IgD-negative memory B cell (primary cell): ENCODE data around the gene ZNF580. TPM values are rescaled to one million over a fixed set of nuclear protein-coding genes. Genes with fewer than 3 reads are reported as not detected.

Experiments used
- H3K27ac Mint-ChIP-seq, 3 donors: one replicate each; pipeline ENCODE4 v1.8.0; 2020 to 2022; ENCODE audit warnings: mild to moderate bottlenecking in 3 of 3, mixed read lengths in 3 of 3, moderate library complexity in 1 of 3
- H3K27me3 Mint-ChIP-seq: one replicate; pipeline ENCODE4 v1.8.0; 2021; ENCODE audit warnings: mixed read lengths
- H3K36me3 Mint-ChIP-seq: one replicate; pipeline ENCODE4 v1.8.0; 2020; ENCODE audit warnings: mild to moderate bottlenecking, mixed read lengths
- H3K4me1 Mint-ChIP-seq, 3 donors: one replicate each; pipeline ENCODE4 v1.8.0; 2020 to 2022; ENCODE audit warnings: mixed read lengths in 3 of 3, mild to moderate bottlenecking in 1 of 3
- H3K4me3 Mint-ChIP-seq, 4 donors: one replicate each; pipeline ENCODE4 v1.8.0; 2020 to 2022; ENCODE audit warnings: mild to moderate bottlenecking in 4 of 4, mixed read lengths in 4 of 4, moderate library complexity in 3 of 4
- H3K9me3 Mint-ChIP-seq, 3 donors: one replicate each; pipeline ENCODE4 v1.8.0; 2020 to 2021; ENCODE audit warnings: mixed read lengths in 3 of 3, mild to moderate bottlenecking in 1 of 3
- polyA plus RNA-seq: library from polyadenylated mRNA; unstranded; fragments of 300-500 nt; fragmentation: Illumina TruSeq; gene quantifications from one replicate; pipeline ENCODE4 v1.2.3, GENCODE V29; 2021

The ZNF580 gene
- polyA plus RNA-seq, 1 donor from 2014 or later, result 38.4 TPM

DNA sequence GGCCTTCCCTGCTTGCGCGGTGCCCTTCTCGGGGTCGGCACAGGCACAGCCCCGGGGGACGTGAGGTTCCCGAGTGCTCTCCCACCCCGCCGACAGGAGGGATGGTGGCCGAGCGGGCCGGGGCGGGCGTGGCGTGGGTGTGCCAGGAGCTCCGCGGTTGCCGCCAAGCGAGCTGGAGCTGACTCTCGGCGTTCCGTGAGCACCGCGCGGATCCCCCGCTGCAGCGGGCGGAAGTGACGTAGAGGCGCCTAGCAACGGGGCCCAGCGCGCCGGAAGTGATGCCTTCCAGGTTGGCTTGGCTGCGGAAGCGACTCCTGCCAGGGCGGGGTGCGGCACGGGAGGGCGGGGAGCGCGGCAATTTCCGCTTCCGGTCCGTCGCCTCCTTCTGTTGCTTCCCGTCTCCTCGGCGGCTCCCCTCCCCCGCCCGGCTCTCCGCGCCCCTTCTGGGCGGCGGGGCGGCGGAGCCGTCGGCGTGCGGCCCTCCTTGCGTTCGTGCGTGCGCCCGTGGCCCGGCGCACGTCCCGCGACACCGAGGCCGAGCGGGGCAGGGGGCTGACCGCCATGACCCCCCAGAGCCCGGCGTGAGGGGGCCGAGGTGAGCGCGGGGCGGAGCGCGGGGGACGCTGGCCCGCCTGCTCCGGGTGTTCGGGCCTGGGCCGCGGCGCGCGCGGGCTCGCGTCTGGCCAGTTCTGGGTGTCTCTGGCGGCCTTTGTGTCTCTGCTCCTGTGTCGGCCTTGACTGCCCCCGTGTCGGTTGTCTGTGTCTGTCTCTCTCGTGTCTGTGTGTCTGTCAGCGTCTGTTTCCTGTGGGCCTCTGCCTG is 34.2 kb downstream of the ZNF580 start, which contains the start of gene EPN1:
TSS of gene EPN1 (plus strand) at position 386 of the 820 bp plus-strand sequence. CDS start 3,402 bp downstream, outside the sequence.
- peaks cover 5% of the 10 kb centered on the region for H3K36me3 Mint-ChIP-seq
- peak within 1 kb of the TSS; percentile 91 to 98 (median 97) for H3K4me3 Mint-ChIP-seq
- H3K27me3 Mint-ChIP-seq, result peaks cover 2% of the 10 kb centered on the region
- H3K9me3 Mint-ChIP-seq, result no peaks in the 10 kb centered on the region
- H3K27ac Mint-ChIP-seq, result peak within 1 kb of the TSS; percentile 96 to 99 (median 98)
- peaks cover 40 to 53% (median 45%) of the 10 kb centered on the region in 3 donors for H3K4me1 Mint-ChIP-seq

DNA sequence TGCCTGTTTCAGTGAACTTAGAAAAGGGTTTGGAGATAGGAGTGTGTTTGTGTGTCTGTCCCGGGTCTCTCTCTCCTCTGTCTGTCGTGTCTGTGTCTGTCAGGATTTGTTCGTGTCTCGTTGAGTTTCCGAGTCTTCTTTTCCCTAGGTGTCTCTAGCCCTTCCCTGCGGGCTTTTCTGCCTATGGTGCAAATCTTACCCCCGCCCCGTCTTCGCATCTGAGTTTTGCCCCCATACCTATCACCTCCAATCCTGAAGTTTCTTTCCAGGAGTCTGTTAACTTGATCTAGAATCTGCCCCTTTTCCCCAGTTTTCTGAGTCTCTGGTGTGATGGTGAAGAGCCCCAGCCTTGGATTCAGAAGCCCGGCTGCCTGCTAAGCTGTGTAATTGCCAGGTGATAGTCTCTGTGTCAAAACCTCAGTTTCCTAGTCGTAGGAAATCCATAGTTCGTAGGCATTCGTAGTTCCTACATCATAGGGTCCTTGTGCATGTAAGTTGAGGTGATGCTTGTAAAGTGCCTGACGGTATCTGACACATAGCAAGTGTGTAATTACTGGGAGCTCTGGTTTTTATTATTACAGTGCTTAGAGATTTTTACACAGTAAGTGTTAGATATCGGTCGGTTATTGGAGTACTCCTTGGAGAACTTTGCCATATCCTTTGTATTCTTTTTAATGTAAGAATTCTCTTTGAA is 35.0 kb downstream of the ZNF580 start:
- Mint-ChIP-seq H3K9me3 (no peaks in the 10 kb centered on the region), H3K4me3 (peak overlapping the region; percentile 91 to 98 (median 97)), H3K36me3 (peaks cover 5% of the 10 kb centered on the region), H3K4me1 (peaks cover 41 to 54% (median 45%) of the 10 kb centered on the region in 3 donors), H3K27ac (peak overlapping the region; percentile 98 to 99 (median 99)), H3K27me3 (peaks cover 2% of the 10 kb centered on the region)

DNA sequence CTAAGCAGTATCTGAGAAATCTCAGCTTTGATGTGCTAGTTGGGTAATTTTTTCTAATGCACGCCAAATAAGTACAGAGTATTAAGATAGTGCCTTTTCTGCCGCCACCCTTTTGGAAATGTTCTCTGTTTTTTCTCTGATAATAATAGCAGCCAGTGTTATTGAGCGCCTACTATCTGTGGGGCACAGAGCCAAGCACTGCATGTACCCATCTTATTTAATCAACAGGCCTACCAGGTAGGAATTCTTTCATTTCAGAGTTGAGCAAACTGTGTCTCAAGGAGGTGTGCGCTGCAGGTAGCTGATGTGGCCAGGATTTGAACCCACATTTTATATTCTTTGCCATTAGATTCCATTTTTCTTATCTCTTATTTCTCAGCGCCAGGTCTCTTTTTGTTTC is 35.6 kb downstream of the ZNF580 start:
- Mint-ChIP-seq H3K27me3 (peaks cover 2% of the 10 kb centered on the region), H3K36me3 (peaks cover 5% of the 10 kb centered on the region), H3K27ac (peak overlapping the region; percentile 98 to 99 (median 99))

GRCh38 chr19:55676889-55677505 is 36.2 kb downstream of the ZNF580 start:
- peak overlapping the region; percentile 91 to 98 (median 97) for H3K4me3 Mint-ChIP-seq
- peaks cover 38 to 48% (median 45%) of the 10 kb centered on the region in 3 donors for H3K4me1 Mint-ChIP-seq
- peaks cover 5% of the 10 kb centered on the region for H3K36me3 Mint-ChIP-seq
- peaks cover 2% of the 10 kb centered on the region for H3K27me3 Mint-ChIP-seq
- H3K27ac Mint-ChIP-seq, result peak overlapping the region; percentile 98 to 99 (median 99)
- H3K9me3 Mint-ChIP-seq, result no peaks in the 10 kb centered on the region

More for the DNA sequence above, 35.6 kb downstream of the ZNF580 start:
- no peaks in the 10 kb centered on the region for H3K9me3 Mint-ChIP-seq
- H3K4me1 Mint-ChIP-seq, result peaks cover 40 to 50% (median 45%) of the 10 kb centered on the region in 3 donors
- H3K4me3 Mint-ChIP-seq, result peak overlapping the region; percentile 91 to 98 (median 97)

DNA sequence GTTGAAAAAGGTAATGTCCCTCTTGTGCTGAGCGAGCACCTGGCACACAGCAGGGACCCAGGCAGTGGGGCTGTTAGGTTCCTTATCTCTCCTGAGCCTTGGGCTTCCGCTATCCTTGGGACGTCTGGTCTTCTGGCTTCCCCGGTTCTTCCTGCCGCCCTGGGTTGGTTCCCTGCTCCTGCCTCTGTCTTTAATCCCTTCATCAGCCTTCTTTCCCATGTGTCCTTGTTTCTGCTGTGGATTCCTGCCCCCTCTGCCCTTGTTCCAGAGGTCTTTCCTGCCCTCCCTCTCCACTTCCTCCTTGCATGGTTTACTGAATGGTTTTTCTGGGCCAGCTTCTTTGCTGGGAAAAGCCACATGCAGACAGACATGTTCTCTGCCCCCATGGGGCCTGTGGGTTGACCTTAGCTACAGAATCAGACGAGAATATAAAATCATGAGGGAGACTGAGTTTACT is 36.8 kb downstream of the ZNF580 start:
- Mint-ChIP-seq H3K27ac (peak overlapping the region; percentile 93 to 99 (median 98)), H3K27me3 (peaks cover 2% of the 10 kb centered on the region), H3K4me1 (peaks cover 35 to 46% (median 40%) of the 10 kb centered on the region in 3 donors), H3K9me3 (no peaks in the 10 kb centered on the region), H3K4me3 (peak overlapping the region; percentile 91 to 98 (median 97)), H3K36me3 (peaks cover 5% of the 10 kb centered on the region)

DNA sequence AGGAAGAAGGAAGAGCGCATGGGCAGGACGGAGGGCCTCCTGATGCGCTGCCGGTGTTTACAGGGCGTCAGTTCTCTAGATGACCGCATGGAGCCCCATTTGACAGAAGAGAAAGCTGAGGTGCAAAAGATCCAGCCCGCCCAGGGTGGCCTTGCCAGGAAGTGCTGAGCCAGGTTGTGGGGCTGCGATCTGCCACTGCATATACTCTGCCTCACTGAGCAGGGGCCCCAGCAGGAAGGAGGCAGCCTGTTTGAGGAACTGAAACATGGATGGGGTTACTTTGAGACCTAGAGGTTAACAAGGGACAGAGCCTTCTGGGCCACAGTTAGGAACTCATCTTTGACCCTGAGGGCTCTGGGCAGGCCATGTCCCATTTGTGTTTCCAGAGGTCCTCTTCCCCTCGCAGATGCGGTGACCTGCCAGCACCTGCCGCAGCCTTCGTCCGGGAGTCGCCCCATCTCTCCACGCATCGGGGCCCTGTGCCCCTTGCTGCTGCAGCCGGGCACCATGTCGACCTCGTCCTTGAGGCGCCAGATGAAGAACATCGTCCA is 37.4 kb downstream of the ZNF580 start:
- peaks cover 6% of the 10 kb centered on the region for H3K36me3 Mint-ChIP-seq
- peak overlapping the region; percentile 93 to 99 (median 98) for H3K27ac Mint-ChIP-seq
- peak overlapping the region; percentile 91 to 98 (median 97) for H3K4me3 Mint-ChIP-seq
- H3K27me3 Mint-ChIP-seq, result peaks cover 2% of the 10 kb centered on the region
- peaks cover 35 to 46% (median 40%) of the 10 kb centered on the region in 3 donors for H3K4me1 Mint-ChIP-seq
- no peaks in the 10 kb centered on the region for H3K9me3 Mint-ChIP-seq

DNA sequence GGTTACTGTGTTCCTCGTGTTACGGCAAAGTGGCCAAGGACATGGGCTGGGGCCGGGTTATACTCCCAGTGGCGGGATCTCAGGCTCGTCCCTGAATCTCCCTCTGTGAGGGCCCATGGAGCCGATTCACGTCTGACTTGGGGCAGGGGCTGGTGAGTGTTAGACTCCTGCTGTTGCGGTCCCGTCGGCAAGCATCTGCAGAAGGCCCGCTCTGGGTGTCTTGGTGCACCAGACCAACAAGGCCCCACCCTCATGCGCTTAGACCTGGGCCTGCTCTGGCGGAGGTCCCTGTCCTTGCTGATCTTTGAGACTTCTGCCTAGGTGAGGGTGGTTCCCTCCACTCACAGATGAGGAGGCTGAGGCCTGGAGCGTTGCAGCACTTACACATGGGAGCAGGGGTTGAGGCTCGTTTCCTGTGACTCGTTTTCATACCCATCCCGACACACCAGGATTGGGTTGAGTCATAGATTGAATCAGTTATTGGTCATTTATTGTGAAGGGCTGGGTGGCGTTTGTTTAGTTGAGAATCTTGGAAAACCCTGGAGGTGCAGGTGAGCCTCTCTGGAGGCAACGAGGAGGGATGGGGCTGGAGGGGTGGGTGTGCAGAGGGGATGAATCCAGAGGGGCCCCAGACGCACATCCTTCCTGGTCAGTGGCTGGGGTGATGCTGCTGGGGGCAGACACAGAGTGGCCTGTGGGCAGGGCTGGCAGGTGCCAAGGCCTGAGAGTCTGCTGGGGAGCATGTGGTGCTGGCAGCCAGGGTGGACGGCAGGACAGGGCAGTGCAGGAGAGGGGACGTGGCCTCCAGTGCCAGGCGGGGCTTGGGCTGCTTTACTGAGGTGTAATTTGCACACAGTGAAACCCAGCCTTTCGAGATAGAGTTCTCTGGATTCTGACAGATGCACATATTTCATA is 38.8 kb downstream of the ZNF580 start:
- H3K4me1 Mint-ChIP-seq, result peaks cover 37 to 49% (median 40%) of the 10 kb centered on the region in 3 donors

GRCh38 chr19:55680339-55681130 is 39.7 kb downstream of the ZNF580 start:
- H3K4me3 Mint-ChIP-seq, result peak overlapping the region in 2 of 4 donors; percentile 12 to 37

More for the DNA sequence above, 38.8 kb downstream of the ZNF580 start:
- Mint-ChIP-seq H3K27ac (peak overlapping the region; percentile 93 to 99 (median 98)), H3K27me3 (peaks cover 2% of the 10 kb centered on the region), H3K36me3 (peaks cover 6% of the 10 kb centered on the region), H3K9me3 (no peaks in the 10 kb centered on the region), H3K4me3 (peak overlapping the region in 2 of 4 donors; percentile 84 to 91)

GRCh38 chr19:55681131-55682092 is 40.6 kb downstream of the ZNF580 start:
- peak overlapping the region in 2 of 3 donors; percentile 27 to 98 for H3K27ac Mint-ChIP-seq
- peaks cover 29 to 44% (median 34%) of the 10 kb centered on the region in 3 donors for H3K4me1 Mint-ChIP-seq
- no peaks in the 10 kb centered on the region for H3K9me3 Mint-ChIP-seq
- H3K36me3 Mint-ChIP-seq, result peaks cover 6% of the 10 kb centered on the region
- H3K27me3 Mint-ChIP-seq, result peaks cover 2% of the 10 kb centered on the region
- H3K4me3 Mint-ChIP-seq, result no peak overlapping the region

More at GRCh38 chr19:55680339-55681130, 39.7 kb downstream of the ZNF580 start:
- peaks cover 2% of the 10 kb centered on the region for H3K27me3 Mint-ChIP-seq
- peaks cover 37 to 48% (median 38%) of the 10 kb centered on the region in 3 donors for H3K4me1 Mint-ChIP-seq
- no peaks in the 10 kb centered on the region for H3K9me3 Mint-ChIP-seq
- H3K27ac Mint-ChIP-seq, result peak overlapping the region in 2 of 3 donors; percentile 27 to 98
- H3K36me3 Mint-ChIP-seq, result peaks cover 6% of the 10 kb centered on the region

DNA sequence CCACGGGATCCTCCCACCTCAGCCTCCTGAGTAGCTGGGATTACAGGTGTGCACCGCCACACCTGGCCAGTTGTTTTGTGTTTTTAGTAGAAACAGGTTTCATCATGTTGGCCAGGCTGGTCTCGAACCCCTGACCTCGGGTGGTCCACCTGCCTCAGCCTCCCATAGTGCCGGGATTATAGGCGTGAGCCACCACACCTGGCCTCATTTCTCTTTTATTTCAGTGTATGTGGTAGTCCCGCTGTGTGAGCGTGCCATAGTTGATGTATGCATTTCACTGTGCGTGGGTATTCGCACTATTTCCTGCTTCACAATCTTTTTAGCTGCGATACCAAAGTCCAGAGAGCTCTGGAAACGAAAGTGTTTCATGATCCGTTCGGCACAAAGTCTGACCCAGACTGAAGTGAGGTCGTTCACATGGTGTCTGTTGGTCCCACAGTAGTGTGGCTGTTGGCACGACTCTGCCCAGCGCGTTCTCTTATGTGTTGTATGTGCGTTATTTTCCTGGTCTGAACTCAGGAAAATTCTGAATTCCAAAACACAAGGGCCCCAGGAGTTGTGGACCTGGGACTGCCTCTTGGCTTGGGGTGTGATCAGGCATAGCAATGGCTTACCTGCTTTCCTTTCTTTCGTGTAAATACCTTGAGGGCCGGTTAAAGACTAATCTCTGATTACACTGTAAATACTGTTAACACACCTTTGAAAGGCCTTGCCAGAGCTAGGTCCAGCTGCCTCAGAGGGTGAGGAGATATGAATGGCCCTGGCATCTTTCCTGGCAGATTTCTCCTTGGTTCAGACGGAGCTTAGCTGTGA is 42.9 kb downstream of the ZNF580 start:
- no peak overlapping the region for H3K27ac Mint-ChIP-seq
- no peaks in the 10 kb centered on the region for H3K9me3 Mint-ChIP-seq
- H3K4me3 Mint-ChIP-seq, result peak overlapping the region in 1 of 4 donors; percentile 50
- H3K27me3 Mint-ChIP-seq, result peaks cover 2% of the 10 kb centered on the region
- H3K4me1 Mint-ChIP-seq, result peaks cover 6 to 26% (median 15%) of the 10 kb centered on the region in 3 donors
- peaks cover 4% of the 10 kb centered on the region for H3K36me3 Mint-ChIP-seq

GRCh38 chr19:55684946-55685681 is 44.3 kb downstream of the ZNF580 start:
- peak overlapping the region in 1 of 3 donors; percentile 67 for H3K27ac Mint-ChIP-seq
- peaks cover 2% of the 10 kb centered on the region for H3K36me3 Mint-ChIP-seq
- H3K4me1 Mint-ChIP-seq, result peaks cover 0 to 16% (median 9%) of the 10 kb centered on the region in 3 donors
- no peaks in the 10 kb centered on the region for H3K27me3 Mint-ChIP-seq
- H3K4me3 Mint-ChIP-seq, result no peak overlapping the region
- H3K9me3 Mint-ChIP-seq, result no peaks in the 10 kb centered on the region
